ENCODE results near the gene DCLK1.
A peak's percentile ranks its signal among the peaks of the same experiment; 100 is the strongest.
"Not testable (repeated sequence)": the region's sequence is repeated elsewhere in the genome, so short reads cannot be mapped to it uniquely, and the experiment has no call there.

The DCLK1 gene

GRCh38 chr13:36072152-36072935 is 58.8 kb downstream of the DCLK1 start:
- in situ Hi-C loops (cut with HindIII; ENCODE audit: low sequenced_read_pairs) = no loop called here

DNA sequence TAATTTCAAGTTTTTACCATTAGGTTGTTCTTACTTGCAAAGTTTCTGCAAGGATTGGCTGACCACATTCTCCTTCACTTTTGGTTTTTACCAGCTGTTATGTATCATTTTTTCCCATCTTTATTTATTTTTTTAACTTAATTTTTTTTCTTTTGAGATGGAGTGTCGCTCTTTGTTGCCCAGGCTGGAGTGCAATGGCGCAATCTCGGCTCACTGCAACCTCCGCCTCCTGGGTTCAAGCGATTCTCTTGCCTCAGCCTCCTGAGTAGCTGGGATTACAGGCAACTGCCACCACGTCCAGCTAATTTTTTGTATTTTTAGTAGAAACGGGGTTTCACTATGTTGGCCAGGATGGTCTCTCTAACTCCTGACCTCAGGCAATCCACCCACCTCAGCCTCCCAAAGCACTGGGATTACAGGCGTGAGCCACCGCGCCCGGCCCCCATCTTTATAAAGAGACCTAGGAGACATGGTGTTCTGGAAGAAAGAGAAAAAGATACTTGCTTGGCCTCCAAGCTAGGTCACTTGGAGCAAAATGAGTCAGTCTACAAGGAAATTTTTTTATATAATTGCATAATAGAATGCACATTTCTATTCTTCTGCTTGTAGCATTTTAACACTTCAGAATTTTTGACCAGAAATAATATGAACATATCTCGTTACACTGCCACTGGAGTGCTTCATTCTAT is 60.5 kb downstream of the DCLK1 start:
- in situ Hi-C loops (cut with HindIII; ENCODE audit: low sequenced_read_pairs); H3K4me3 ChIP-seq (ENCODE audit: low read depth, low read length); DNase-seq (ENCODE audit: low read depth): not testable (repeated sequence)

More at GRCh38 chr13:36072152-36072935, 58.8 kb downstream of the DCLK1 start:
- no peak for DNase-seq (ENCODE audit: low read depth)
- no peak overlapping the region for H3K4me3 ChIP-seq (ENCODE audit: low read depth, low read length)
- TF ChIP-seq CTCF (IDR thresholded peaks at IDR 0.05; ENCODE audit: low read depth, low read length, missing control alignments) = no peak

GRCh38 chr13:36069881-36070366 is 61.3 kb downstream of the DCLK1 start:
- TF ChIP-seq CTCF (IDR thresholded peaks at IDR 0.05; ENCODE audit: low read depth, low read length, missing control alignments) = no peak
- in situ Hi-C loops (cut with HindIII; ENCODE audit: low sequenced_read_pairs) = no loop called here
- no peak overlapping the region for H3K4me3 ChIP-seq (ENCODE audit: low read depth, low read length)
- no peak for DNase-seq (ENCODE audit: low read depth)

GRCh38 chr13:36068991-36069390 is 62.2 kb downstream of the DCLK1 start:
- no peak for DNase-seq (ENCODE audit: low read depth)
- TF ChIP-seq CTCF (IDR thresholded peaks at IDR 0.05; ENCODE audit: low read depth, low read length, missing control alignments) = no peak
- no peak overlapping the region for H3K4me3 ChIP-seq (ENCODE audit: low read depth, low read length)
- in situ Hi-C loops (cut with HindIII; ENCODE audit: low sequenced_read_pairs) = no loop called here

DNA sequence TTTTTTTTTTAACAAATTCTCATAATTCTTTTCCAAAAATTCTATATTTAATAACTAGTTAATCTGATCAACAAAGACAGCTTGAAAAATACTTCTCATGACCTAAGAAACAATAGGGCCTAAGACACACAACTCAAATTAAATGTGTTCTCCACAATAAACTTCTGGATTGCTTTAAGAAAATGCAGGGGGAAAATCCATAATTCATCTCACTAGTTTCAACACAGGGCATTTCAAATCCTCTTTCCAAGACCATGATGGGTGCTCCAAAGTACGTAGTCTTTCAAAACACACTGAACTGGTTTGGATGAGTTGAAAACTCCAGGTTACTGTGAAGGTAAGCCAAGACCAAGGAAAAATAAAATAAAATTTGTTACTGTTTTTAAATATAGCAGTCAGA is 62.6 kb downstream of the DCLK1 start:
- no peak overlapping the region for H3K4me3 ChIP-seq (ENCODE audit: low read depth, low read length)
- in situ Hi-C loops (cut with HindIII; ENCODE audit: low sequenced_read_pairs) = no loop called here
- TF ChIP-seq CTCF (IDR thresholded peaks at IDR 0.05; ENCODE audit: low read depth, low read length, missing control alignments) = no peak
- DNase-seq (ENCODE audit: low read depth) = no peak

GRCh38 chr13:36067746-36068381 is 63.3 kb downstream of the DCLK1 start:
- H3K4me3 ChIP-seq (ENCODE audit: low read depth, low read length) = no peak overlapping the region
- DNase-seq (ENCODE audit: low read depth) = peak; percentile 15
- in situ Hi-C loops (cut with HindIII; ENCODE audit: low sequenced_read_pairs) = no loop called here
- no peak for TF ChIP-seq CTCF (IDR thresholded peaks at IDR 0.05; ENCODE audit: low read depth, low read length, missing control alignments)
